Endothelial cell of umbilical vein (primary cell): ENCODE results near the gene PHC2. TPM values are rescaled to one million over a fixed set of nuclear protein-coding genes. Genes with fewer than 3 reads are reported as not detected.

ENCODE experiments used
- BruUV-seq: library from RNA; stranded (reverse); fragments of 400-500 nt; replicated peaks from 2 replicates; lab custom pipeline; 2021; lab: Mats Ljungman, UMichigan
- CTCF ChIA-PET: fragments of 300-600, 350-600 bp; sonication (Branson Sonifier 250); formaldehyde crosslinking; loops from one replicate; lab custom pipeline; 2021; ENCODE audit warnings: antibody characterized with exemption, inconsistent platforms; lab: Charles Lee
- POLR2A ChIA-PET: fragments of 300-600, 350-600 bp; sonication (Branson Sonifier 250); formaldehyde crosslinking; loops from one replicate; lab custom pipeline; 2021; ENCODE audit warnings: antibody characterized with exemption, inconsistent platforms; lab: Charles Lee
- DNase-seq: peaks from one replicate; pipeline ENCODE4 v3.0.0-alpha.2; 2011; ENCODE audit warnings: low read depth, low spot score
- FAIRE-seq: peaks from 2 replicates; lab custom pipeline; 2011; peaks lifted over from hg19 to GRCh38; lab: Jason Lieb, UNC
- H2AFZ ChIP-seq: 2 replicates; pipeline ENCODE4 v1.6.0; 2012; ENCODE audit warnings: low read depth, low read length, control low read depth, inconsistent platforms
- H3K27ac ChIP-seq: 2 replicates; pipeline ENCODE4 v1.5.1; 2011; ENCODE audit warnings: low read depth, mild to moderate bottlenecking, control low read depth, low read length, moderate library complexity; ENCODE audit not compliant: insufficient read depth
- H3K27me3 ChIP-seq, 2 experiments: 2 replicates each; pipeline versions ENCODE4 v1.6.0 to v1.6.1; 2011; ENCODE audit warnings: low read length in 2 of 2, mixed read lengths in 1 of 2; ENCODE audit not compliant: control insufficient read depth in 2 of 2, insufficient read depth in 2 of 2
- H3K36me3 ChIP-seq, 2 experiments: 2 replicates in 1 of 2; 3 replicates in 1 of 2; pipeline ENCODE4 v1.5.1; 2011; ENCODE audit warnings: low read length in 2 of 2, mild to moderate bottlenecking in 1 of 2, moderate library complexity in 1 of 2; ENCODE audit not compliant: control insufficient read depth in 2 of 2, insufficient read depth in 2 of 2; ENCODE audit errors: extremely low read depth in 1 of 2
- H3K4me1 ChIP-seq: 3 replicates; pipeline ENCODE4 v1.5.1; 2011; ENCODE audit warnings: mild to moderate bottlenecking, low read length; ENCODE audit not compliant: control insufficient read depth, insufficient read depth; ENCODE audit errors: extremely low read depth
- H3K4me2 ChIP-seq: 2 replicates; pipeline ENCODE4 v1.6.1; 2011; ENCODE audit warnings: low read length, control low read depth, mixed read lengths; ENCODE audit not compliant: insufficient read depth
- H3K4me3 ChIP-seq, 3 experiments: fragments of 200-600 bp in 1 of 3; sonication (generic), shearing (Covaris generic) in 1 of 3; replicated peaks in 1 of 3; 2 replicates each; pipeline ENCODE4 v1.5.1; 2011 to 2016; ENCODE audit warnings: control low read depth in 3 of 3, low read length in 3 of 3, mild to moderate bottlenecking in 2 of 3, inconsistent platforms in 1 of 3, low read depth in 1 of 3, moderate library complexity in 1 of 3; ENCODE audit not compliant: insufficient read depth in 1 of 3
- H3K79me2 ChIP-seq: 2 replicates; pipeline ENCODE4 v1.6.0; 2012; ENCODE audit warnings: low read length, inconsistent platforms; ENCODE audit not compliant: control insufficient read depth, insufficient read depth
- H3K9ac ChIP-seq: replicated peaks from 2 replicates; pipeline ENCODE3; 2011; ENCODE audit warnings: low read length, control low read depth; ENCODE audit not compliant: insufficient read depth; ENCODE audit errors: extremely low read depth
- H3K9me1 ChIP-seq: replicated peaks from 3 replicates; pipeline ENCODE4 v1.6.0; 2011; ENCODE audit warnings: mild to moderate bottlenecking, low read length; ENCODE audit not compliant: control insufficient read depth, insufficient read depth; ENCODE audit errors: extremely low read depth
- H3K9me3 ChIP-seq: replicated peaks from 2 replicates; pipeline ENCODE4 v1.5.1; 2012; ENCODE audit warnings: low read length, inconsistent platforms; ENCODE audit not compliant: control insufficient read depth, insufficient read depth
- H4K20me1 ChIP-seq: replicated peaks from 2 replicates; pipeline ENCODE3; 2011; ENCODE audit warnings: mild to moderate bottlenecking, low read length; ENCODE audit not compliant: control insufficient read depth, insufficient read depth; ENCODE audit errors: extremely low read depth
- CTCF ChIP-seq, 2 donors: IDR thresholded peaks; 1 replicate in 1 of 2; 2 replicates in 1 of 2; pipeline ENCODE4 v1.5.1; 2011; ENCODE audit warnings: low read length in 2 of 2, mild to moderate bottlenecking in 2 of 2, moderate library complexity in 2 of 2, control low read depth in 1 of 2, inconsistent platforms in 1 of 2, low read depth in 1 of 2; ENCODE audit not compliant: insufficient read depth in 1 of 2; ENCODE audit errors: extremely low read depth in 1 of 2
- JUN ChIP-seq: IDR thresholded peaks from 2 replicates; pipeline ENCODE4 v1.6.1; 2011; ENCODE audit warnings: borderline replicate concordance, low read depth; ENCODE audit not compliant: insufficient read length, insufficient read depth
- POLR2A ChIP-seq: IDR thresholded peaks from 2 replicates; pipeline ENCODE4 v1.6.1; 2012; ENCODE audit warnings: low read depth, mild to moderate bottlenecking, control low read depth, low read length
- dilution Hi-C: fragments of 300-500 bp; cut with MboI; formaldehyde crosslinking; loops from one replicate; pipeline ENCODE4 v1.15.0; 2019; ENCODE audit warnings: low sequenced_read_pairs; ENCODE audit not compliant: extremely low pct_ligation_motif_present
- intact Hi-C: fragments of 100-400 bp; cut with micrococcal nuclease; formaldehyde crosslinking; loops from one replicate; pipeline ENCODE4 v1.10.0; 2022
- polyA plus RNA-seq, 4 experiments: library from polyadenylated mRNA; depleted of rRNA in 3 of 4; stranded (reverse) in 3 of 4; unstranded in 1 of 4; fragments of >200 nt; gene quantifications; 2 replicates each; pipeline versions ENCODE4 v1.2.1 to v1.2.3, GENCODE V29; 2011 to 2012; ENCODE audit warnings: missing spikeins in 1 of 4
- total RNA-seq: library from RNA; stranded (reverse); gene quantifications from 2 replicates; pipeline ENCODE4 v1.2.3, GENCODE V29; 2021

Gene PHC2
- total and polyA plus RNA-seq, 2 donors (not counting 3 experiments of a cell fraction or from before 2014, with no cell fraction given): 65.6 to 79.0 TPM

DNA sequence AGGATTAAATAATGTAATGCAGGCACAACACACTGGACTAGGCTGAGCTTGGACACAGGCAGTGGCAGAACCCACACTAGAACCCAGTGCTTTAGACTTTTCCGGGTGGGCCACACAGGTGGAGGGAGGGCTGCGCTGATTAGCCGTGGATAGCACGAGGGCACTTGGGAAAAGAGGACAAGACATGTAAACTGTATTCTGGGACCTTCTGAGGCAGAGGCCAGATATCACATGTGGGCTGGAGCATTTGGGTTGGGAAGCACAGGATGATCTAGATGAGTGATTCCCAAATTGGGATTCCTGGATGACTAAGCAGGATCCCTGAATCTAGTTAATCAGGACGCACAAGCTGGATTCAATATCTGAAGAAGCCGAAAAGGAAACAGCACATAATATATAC, 89.7 kb downstream of the PHC2 start:
- TF ChIP-seq JUN: no peak
- Histone ChIP-seq H2AFZ (no peak overlapping the region), H3K4me1 (peaks cover 76% of the 10 kb centered on the region), H3K79me2 (peaks cover 95% of the 10 kb centered on the region), H3K27ac (peak overlapping the region; percentile 6), H3K27me3 (no peaks in the 10 kb centered on the region), H3K4me3 (no peak overlapping the region), H3K9ac (no peak overlapping the region), H4K20me1 (peaks cover 9% of the 10 kb centered on the region), H3K9me3 (no peaks in the 10 kb centered on the region), H3K9me1 (no peaks in the 10 kb centered on the region), H3K36me3 (peaks cover 0 to 5% of the 10 kb centered on the region in 2 experiments), H3K4me2 (no peak overlapping the region)
- ChIA-PET POLR2A (no interaction called here), CTCF (interaction anchor here (1.5 to 1.9 kb wide), 2 partner anchors 46 to 130 kb away, joined by 3 to 11 read pairs; no protein-coding TSS in a partner anchor)
- DNase-seq (no peak), FAIRE-seq (no peak)
- dilution Hi-C loops: no loop called here
- no TSS peak for BruUV-seq
- intact Hi-C loops: no loop called here

- peak overlapping the region; percentile 4 for H3K4me2 ChIP-seq
- DNase-seq: no peak
Observed at GRCh38 chr1:33339413-33339812, 91.5 kb downstream of the PHC2 start.

More at GRCh38 chr1:33339413-33339812, 91.5 kb downstream of the PHC2 start:
- CTCF ChIA-PET: interaction anchor here (0.6 to 2.7 kb wide), 8 partner anchors 8 to 132 kb away, joined by 3 to 15 read pairs (median 3); no protein-coding TSS in a partner anchor
- H3K9me3 ChIP-seq: no peaks in the 10 kb centered on the region
- POLR2A ChIA-PET: interaction anchor here (1.5 to 2.0 kb wide), 2 partner anchors 8 to 11 kb away, joined by 5 to 7 read pairs; no protein-coding TSS in a partner anchor
- H3K9ac ChIP-seq: no peak overlapping the region
- H3K4me1 ChIP-seq: peaks cover 68% of the 10 kb centered on the region
- no peak for FAIRE-seq
- peaks cover 95% of the 10 kb centered on the region for H3K79me2 ChIP-seq
- no peak overlapping the region for H3K27ac ChIP-seq
- peaks cover 0 to 5% of the 10 kb centered on the region in 2 experiments for H3K36me3 ChIP-seq
- no peak overlapping the region for H3K4me3 ChIP-seq
- H3K27me3 ChIP-seq: no peaks in the 10 kb centered on the region
- dilution Hi-C loops (no loop called here), intact Hi-C loops (loop anchor here (1.0 kb wide), 1 partner anchor 44 kb away; no protein-coding TSS in a partner anchor)
- TF ChIP-seq CTCF (IDR thresholded peaks at IDR 0.05; ENCODE audit: extremely low read depth in 1 of 2, insufficient read depth in 1 of 2, low read depth in 1 of 2, low read length in 2 of 2): peak; percentile 6 to 14
- TF ChIP-seq POLR2A: no peak
- no peaks in the 10 kb centered on the region for H3K9me1 ChIP-seq
- peaks cover 9% of the 10 kb centered on the region for H4K20me1 ChIP-seq
- H2AFZ ChIP-seq: no peak overlapping the region
- BruUV-seq: no TSS peak
